ENCODE data around the gene ARRDC2. TPM values are rescaled to one million over a fixed set of nuclear protein-coding genes. Genes with fewer than 3 reads are reported as not detected.

ARRDC2 gene
- total RNA-seq, 1 donor from 2014 or later: 17.9 TPM

GRCh38 chr19:18046059-18046718, 38.2 kb downstream of the ARRDC2 start:
- DNase-seq (no peak), ATAC-seq (no peak)

GRCh38 chr19:18049385-18049784, 41.4 kb downstream of the ARRDC2 start:
- ATAC-seq (peak; percentile 87), DNase-seq (peak; percentile 96)
- intact Hi-C loops (cut with micrococcal nuclease): no loop called here

More at GRCh38 chr19:18046059-18046718, 38.2 kb downstream of the ARRDC2 start:
- intact Hi-C loops (cut with micrococcal nuclease): no loop called here

GRCh38 chr19:18051887-18052286, 43.9 kb downstream of the ARRDC2 start:
- intact Hi-C loops (cut with micrococcal nuclease): no loop called here
- peak; percentile 68 for DNase-seq
- peak; percentile 66 for ATAC-seq

GRCh38 chr19:18053576-18054219, 45.7 kb downstream of the ARRDC2 start:
- DNase-seq (no peak), ATAC-seq (no peak)
- intact Hi-C loops (cut with micrococcal nuclease): no loop called here

GRCh38 chr19:18055967-18056366, 48.0 kb downstream of the ARRDC2 start:
- intact Hi-C loops (cut with micrococcal nuclease): loop anchor here (2.0 kb wide), 1 partner anchor 49 kb away; no protein-coding TSS in a partner anchor

GRCh38 chr19:18057557-18057956, 49.6 kb downstream of the ARRDC2 start:
- intact Hi-C loops (cut with micrococcal nuclease): loop anchor here (2.0 kb wide), 1 partner anchor 51 kb away; no protein-coding TSS in a partner anchor
- peak; percentile 65 for ATAC-seq
- DNase-seq: peak; percentile 58

More at GRCh38 chr19:18055967-18056366, 48.0 kb downstream of the ARRDC2 start:
- DNase-seq: no peak
- no peak for ATAC-seq

GRCh38 chr19:18058208-18059009, 50.4 kb downstream of the ARRDC2 start:
- ATAC-seq (peak; percentile 92), DNase-seq (peak; percentile 88)
- intact Hi-C loops (cut with micrococcal nuclease): no loop called here

GRCh38 chr19:18059297-18059696, 51.3 kb downstream of the ARRDC2 start:
- no peak for ATAC-seq
- DNase-seq: no peak
- intact Hi-C loops (cut with micrococcal nuclease): no loop called here

- no peak for DNase-seq
- intact Hi-C loops (cut with micrococcal nuclease): no loop called here
- no peak for ATAC-seq
Measured at GRCh38 chr19:18059902-18060301, 51.9 kb downstream of the ARRDC2 start.

- DNase-seq (no peak), ATAC-seq (no peak)
- intact Hi-C loops (cut with micrococcal nuclease): no loop called here
Measured at GRCh38 chr19:18060472-18060871, 52.5 kb downstream of the ARRDC2 start.

GRCh38 chr19:18062028-18062427, 54.1 kb downstream of the ARRDC2 start:
- ATAC-seq (no peak), DNase-seq (no peak)
- intact Hi-C loops (cut with micrococcal nuclease): no loop called here

- no peak for DNase-seq
- no peak for ATAC-seq
- intact Hi-C loops (cut with micrococcal nuclease): no loop called here
Measured at GRCh38 chr19:18063463-18063862, 55.5 kb downstream of the ARRDC2 start.

Other genes starting within 250 kb of the ARRDC2 start
- gene B3GNT3, start 213.0 kb upstream of the ARRDC2 start, total RNA-seq: not detected
- not detected for gene INSL3, start 186.7 kb upstream of the ARRDC2 start, total RNA-seq
- gene JAK3, start 160.2 kb upstream of the ARRDC2 start, total RNA-seq: 1.5 TPM
- gene RPL18A, start 148.3 kb upstream of the ARRDC2 start, total RNA-seq: 720 TPM
- gene SLC5A5, start 136.2 kb upstream of the ARRDC2 start, total RNA-seq: not detected
- 83.9 TPM for gene CCDC124, start 75.2 kb upstream of the ARRDC2 start, total RNA-seq
- gene KCNN1, start 41.1 kb upstream of the ARRDC2 start, total RNA-seq: not detected
- gene IL12RB1, start 78.8 kb downstream of the ARRDC2 start, total RNA-seq: 0.94 TPM
- gene MAST3, start 89.6 kb downstream of the ARRDC2 start, total RNA-seq: 5.6 TPM
- 29.6 TPM for gene PIK3R2, start 145.0 kb downstream of the ARRDC2 start, total RNA-seq
- gene IFI30, start 165.6 kb downstream of the ARRDC2 start, total RNA-seq: 20.6 TPM
- gene MPV17L2, start 185.0 kb downstream of the ARRDC2 start, total RNA-seq: 9.0 TPM
- gene RAB3A, start 195.9 kb downstream of the ARRDC2 start, total RNA-seq: 35.5 TPM
- 1.2 TPM for gene PDE4C, start 218.3 kb downstream of the ARRDC2 start, total RNA-seq

Data from left ventricle myocardium superior (tissue), 1 donor.